WTC11 (cell line): ENCODE measurements around the gene ANP32D.

Experiments
- NFE2L1 ChIP-seq: sonication (generic); formaldehyde crosslinking; IDR thresholded peaks from 2 replicates; pipeline ENCODE4 v1.8.1; 2023; ENCODE audit warnings: missing genetic modification reagents
- ZNF416 ChIP-seq: fragments of 250-450 bp; sonication (Bioruptor Pico); IDR thresholded peaks from 2 replicates; pipeline ENCODE4 v1.9.0; 2021; ENCODE audit warnings: mild to moderate bottlenecking, inconsistent platforms

- no peak for TF ChIP-seq NFE2L1 (CRISPR knock-in tag)
- TF ChIP-seq ZNF416, result no peak
These were observed 30.0 kb upstream of the ANP32D start for GRCh38 chr12:48442179-48442847.
